ENCODE measurements around the gene HADH. TPM values are rescaled to one million over a fixed set of nuclear protein-coding genes. Genes with fewer than 3 reads are reported as not detected.

HADH gene
- total and polyA plus RNA-seq, 2 experiments from 2014 or later = 4.5 to 30.8 TPM

GRCh38 chr4:108029016-108029720 is 39.5 kb downstream of the HADH start:
- H2AFZ ChIP-seq = no peak overlapping the region; the same call in 1 of the 2 replicates
- 83 to 86% methylated on average over 9 of the region's 9 CpGs for WGBS, 2 experiments (ENCODE audit: low coverage in 1 of 2, low lambda C conversion rate in 2 of 2, missing lambda C conversion rate in 2 of 2)

DNA sequence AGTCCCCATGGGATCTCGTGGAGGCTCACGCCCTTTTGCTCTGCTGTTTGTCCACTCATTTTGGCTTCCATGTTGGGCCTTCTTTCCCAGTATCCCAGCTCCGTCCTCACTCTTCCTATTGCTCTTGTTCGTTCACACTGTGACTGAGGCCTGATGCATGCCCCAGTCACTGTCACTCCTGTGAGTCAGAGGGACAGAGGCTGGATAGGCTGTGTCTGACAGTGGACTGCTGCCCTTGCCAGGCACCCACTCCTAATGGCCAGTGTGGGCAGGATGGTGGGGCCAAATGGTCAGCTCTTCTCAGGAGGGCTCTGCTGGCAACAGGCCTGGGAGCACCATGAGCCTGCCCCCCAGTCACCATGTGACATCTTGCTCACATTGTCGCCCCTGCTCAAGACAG is 40.0 kb downstream of the HADH start:
- H3K79me2 ChIP-seq (ENCODE audit: insufficient read depth) = no peaks in the 10 kb centered on the region
- in situ Hi-C loops (cut with MboI) = no loop called here
- TF ChIP-seq EZH2 (IDR thresholded peaks at IDR 0.05; ENCODE audit: insufficient read depth, poor library complexity, severe bottlenecking) (no peak), EZH2phosphoT487 (IDR thresholded peaks at IDR 0.05; ENCODE audit: insufficient read depth, low read depth) (no peak)

More at GRCh38 chr4:108029016-108029720, 39.5 kb downstream of the HADH start:
- H3K27me3 ChIP-seq (replicated peaks; ENCODE audit: insufficient read depth) = no peaks in the 10 kb centered on the region
- TF ChIP-seq EZH2phosphoT487 (IDR thresholded peaks at IDR 0.05; ENCODE audit: insufficient read depth, low read depth) = no peak
- no peaks in the 10 kb centered on the region for H3F3A ChIP-seq (ENCODE audit: insufficient read depth)
- no peak overlapping the region for H3K9ac ChIP-seq
- H3K4me3 ChIP-seq = no peak overlapping the region
- in situ Hi-C loops (cut with MboI) = no loop called here
- no peaks in the 10 kb centered on the region for H3K9me3 ChIP-seq (ENCODE audit: low read depth)
- no peaks in the 10 kb centered on the region for H4K20me1 ChIP-seq (ENCODE audit: insufficient read depth)
- no peak for DNase-seq
- no peaks in the 10 kb centered on the region for H3K4me1 ChIP-seq (ENCODE audit: insufficient read depth)
- no peaks in the 10 kb centered on the region for H3K9me2 ChIP-seq (ENCODE audit: insufficient read depth)
- H3K4me2 ChIP-seq (ENCODE audit: unreplicated experiment) = no peak overlapping the region
- H3K27ac ChIP-seq = no peak overlapping the region
- H3K79me2 ChIP-seq (ENCODE audit: insufficient read depth) = no peaks in the 10 kb centered on the region
- H3K36me3 ChIP-seq (ENCODE audit: low read depth) = 0 out of 2 replicates have a peak, but pooled peaks cover 10% of the 10 kb centered on the region

DNA sequence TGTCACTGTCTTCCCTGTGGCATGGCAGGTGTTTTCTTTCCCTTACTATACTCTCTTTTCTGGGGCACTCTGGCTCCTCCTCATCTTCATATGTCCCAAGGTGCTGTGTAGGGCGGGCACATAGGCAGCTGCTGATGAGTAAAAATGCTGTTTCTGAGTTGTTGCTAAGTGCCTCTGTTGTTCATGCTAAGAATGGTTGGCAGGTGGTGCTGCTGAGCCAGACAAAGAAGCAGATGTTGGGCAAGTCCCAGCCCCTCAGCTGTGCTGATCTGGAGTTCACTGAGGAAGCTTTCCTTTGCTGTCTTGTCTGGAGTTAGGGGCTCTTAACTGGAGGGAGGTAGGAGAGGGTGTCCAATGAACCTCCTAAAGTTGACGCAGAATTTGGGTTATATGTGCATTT is 40.6 kb downstream of the HADH start:
- Histone ChIP-seq H3K9me2 (ENCODE audit: insufficient read depth) (no peaks in the 10 kb centered on the region), H3K79me2 (ENCODE audit: insufficient read depth) (no peaks in the 10 kb centered on the region), H3K27ac (no peak overlapping the region), H3K9me3 (ENCODE audit: low read depth) (no peaks in the 10 kb centered on the region), H3F3A (ENCODE audit: insufficient read depth) (no peaks in the 10 kb centered on the region), H4K20me1 (ENCODE audit: insufficient read depth) (no peaks in the 10 kb centered on the region), H2AFZ (no peak overlapping the region), H3K27me3 (replicated peaks; ENCODE audit: insufficient read depth) (no peaks in the 10 kb centered on the region), H3K4me1 (ENCODE audit: insufficient read depth) (no peaks in the 10 kb centered on the region), H3K4me3 (no peak overlapping the region), H3K4me2 (ENCODE audit: unreplicated experiment) (no peak overlapping the region), H3K36me3 (ENCODE audit: low read depth) (0 out of 2 replicates have a peak, but pooled peaks cover 5% of the 10 kb centered on the region), H3K9ac (no peak overlapping the region)
- 68 to 70% methylated on average over 2 of the region's 2 CpGs for WGBS, 2 experiments (ENCODE audit: low coverage in 1 of 2, low lambda C conversion rate in 2 of 2, missing lambda C conversion rate in 2 of 2)
- peak; percentile 87 for DNase-seq
- TF ChIP-seq EZH2phosphoT487 (IDR thresholded peaks at IDR 0.05; ENCODE audit: insufficient read depth, low read depth) (no peak), EZH2 (IDR thresholded peaks at IDR 0.05; ENCODE audit: insufficient read depth, poor library complexity, severe bottlenecking) (no peak)
- in situ Hi-C loops (cut with MboI) = no loop called here

More for the DNA sequence above, 40.0 kb downstream of the HADH start:
- no peaks in the 10 kb centered on the region for H3K4me1 ChIP-seq (ENCODE audit: insufficient read depth)
- H3K9me3 ChIP-seq (ENCODE audit: low read depth) = no peaks in the 10 kb centered on the region
- H4K20me1 ChIP-seq (ENCODE audit: insufficient read depth) = no peaks in the 10 kb centered on the region
- peak; percentile 80 for DNase-seq
- H3K9me2 ChIP-seq (ENCODE audit: insufficient read depth) = no peaks in the 10 kb centered on the region
- 58 to 62% methylated on average over 5 of the region's 5 CpGs for WGBS, 2 experiments (ENCODE audit: low coverage in 1 of 2, low lambda C conversion rate in 2 of 2, missing lambda C conversion rate in 2 of 2)
- H3F3A ChIP-seq (ENCODE audit: insufficient read depth) = no peaks in the 10 kb centered on the region
- no peak overlapping the region for H3K4me3 ChIP-seq
- H3K27ac ChIP-seq = no peak overlapping the region
- no peaks in the 10 kb centered on the region for H3K27me3 ChIP-seq (replicated peaks; ENCODE audit: insufficient read depth)
- H3K36me3 ChIP-seq (ENCODE audit: low read depth) = 0 out of 2 replicates have a peak, but pooled peaks cover 5% of the 10 kb centered on the region
- H3K4me2 ChIP-seq (ENCODE audit: unreplicated experiment) = no peak overlapping the region
- H3K9ac ChIP-seq = no peak overlapping the region
- H2AFZ ChIP-seq = no peak overlapping the region; the same call in 1 of the 2 replicates

GRCh38 chr4:108031427-108032083 is 41.9 kb downstream of the HADH start:
- no peaks in the 10 kb centered on the region for H3K9me2 ChIP-seq (ENCODE audit: insufficient read depth)
- H3K4me1 ChIP-seq (ENCODE audit: insufficient read depth) = no peaks in the 10 kb centered on the region
- H3K27me3 ChIP-seq (replicated peaks; ENCODE audit: insufficient read depth) = no peaks in the 10 kb centered on the region
- no peaks in the 10 kb centered on the region for H3F3A ChIP-seq (ENCODE audit: insufficient read depth)
- WGBS, 2 experiments (ENCODE audit: low coverage in 1 of 2, low lambda C conversion rate in 2 of 2, missing lambda C conversion rate in 2 of 2) = 93 to 100% methylated on average over 4 of the region's 4 CpGs
- H3K27ac ChIP-seq = no peak overlapping the region
- DNase-seq = peak; percentile 55
- no peaks in the 10 kb centered on the region for H3K79me2 ChIP-seq (ENCODE audit: insufficient read depth)
- H4K20me1 ChIP-seq (ENCODE audit: insufficient read depth) = no peaks in the 10 kb centered on the region
- H2AFZ ChIP-seq = no peak overlapping the region
- H3K9me3 ChIP-seq (ENCODE audit: low read depth) = no peaks in the 10 kb centered on the region
- H3K4me3 ChIP-seq = no peak overlapping the region
- TF ChIP-seq EZH2phosphoT487 (IDR thresholded peaks at IDR 0.05; ENCODE audit: insufficient read depth, low read depth) (no peak), EZH2 (IDR thresholded peaks at IDR 0.05; ENCODE audit: insufficient read depth, poor library complexity, severe bottlenecking) (no peak)
- in situ Hi-C loops (cut with MboI) = no loop called here
- H3K9ac ChIP-seq = no peak overlapping the region
- H3K36me3 ChIP-seq (ENCODE audit: low read depth) = 0 out of 2 replicates have a peak, but pooled peaks cover 5% of the 10 kb centered on the region
- H3K4me2 ChIP-seq (ENCODE audit: unreplicated experiment) = no peak overlapping the region
